H1 (cell line): ENCODE results near the gene CELSR1. TPM values are rescaled to one million over a fixed set of nuclear protein-coding genes. Genes with fewer than 3 reads are reported as not detected.

Source experiments
- CTCF ChIA-PET: fragments of 300-600 bp; sonication (Branson Sonifier 250); formaldehyde crosslinking; loops from one replicate; lab custom pipeline; 2021; ENCODE audit not compliant: partially characterized antibody; lab: Charles Lee
- POLR2A ChIA-PET: fragments of 300-600 bp; sonication (Branson Sonifier 250); formaldehyde crosslinking; loops from one replicate; lab custom pipeline; 2021; ENCODE audit warnings: inconsistent platforms; ENCODE audit not compliant: partially characterized antibody; lab: Charles Lee
- DNase-seq, 2 experiments: peaks; one replicate each; pipeline versions ENCODE4 v3.0.0 to v3.0.0-alpha.2; 2010 to 2022; ENCODE audit warnings: low spot score in 2 of 2, low read depth in 1 of 2, mixed read lengths in 1 of 2
- FAIRE-seq: peaks from 2 replicates; lab custom pipeline; 2011; peaks lifted over from hg19 to GRCh38; lab: Jason Lieb, UNC
- H2AFZ ChIP-seq: 2 replicates; pipeline ENCODE4 v1.8.1; 2012; ENCODE audit warnings: low read length, inconsistent platforms
- H2AK5ac ChIP-seq: 2 replicates; pipeline ENCODE4 v1.6.1; 2013; ENCODE audit warnings: low read depth, low read length
- H2BK120ac ChIP-seq: replicated peaks from 2 replicates; pipeline ENCODE3; 2013; ENCODE audit warnings: low read depth, low read length, inconsistent platforms
- H2BK12ac ChIP-seq: 2 replicates; pipeline ENCODE4 v1.6.1; 2013; ENCODE audit warnings: low read depth, low read length
- H2BK15ac ChIP-seq: 2 replicates; pipeline ENCODE4 v1.6.1; 2013; ENCODE audit warnings: low read length
- H2BK20ac ChIP-seq: 2 replicates; pipeline ENCODE4 v1.6.1; 2013; ENCODE audit warnings: low read length
- H2BK5ac ChIP-seq: 2 replicates; pipeline ENCODE4 v1.6.1; 2013; ENCODE audit warnings: low read depth, low read length
- H3K14ac ChIP-seq: 2 replicates; pipeline ENCODE4 v1.6.1; 2013; ENCODE audit warnings: inconsistent platforms; ENCODE audit not compliant: insufficient read length
- H3K18ac ChIP-seq: 2 replicates; pipeline ENCODE4 v1.6.1; 2013; ENCODE audit warnings: low read length; ENCODE audit errors: extremely low read depth
- H3K23ac ChIP-seq: 2 replicates; pipeline ENCODE4 v1.6.1; 2013; ENCODE audit warnings: inconsistent platforms; ENCODE audit not compliant: insufficient read length
- H3K23me2 ChIP-seq: 2 replicates; pipeline ENCODE4 v1.6.1; 2013; ENCODE audit warnings: low read depth, low read length
- H3K27ac ChIP-seq: 2 replicates; pipeline ENCODE4 v1.6.1; 2011; ENCODE audit warnings: low read depth, low read length, inconsistent platforms
- H3K27me3 ChIP-seq, 4 experiments: replicated peaks in 1 of 4; 1 replicate in 1 of 4; 2 replicates in 3 of 4; pipeline versions ENCODE4 v1.6.1 to v1.8.1; 2011 to 2013; ENCODE audit warnings: low read length in 3 of 4, mild to moderate bottlenecking in 3 of 4, inconsistent platforms in 2 of 4, mixed read lengths in 2 of 4, moderate library complexity in 1 of 4; ENCODE audit not compliant: control insufficient read depth in 3 of 4, insufficient read depth in 3 of 4; ENCODE audit errors: extremely low read depth in 1 of 4
- H3K36me3 ChIP-seq, 4 experiments: 2 replicates each; pipeline versions ENCODE4 v1.6.1 to v1.8.1; 2011 to 2013; ENCODE audit warnings: mild to moderate bottlenecking in 4 of 4, low read length in 3 of 4, moderate library complexity in 2 of 4, control low read depth in 1 of 4, inconsistent platforms in 1 of 4; ENCODE audit not compliant: insufficient read depth in 4 of 4, control insufficient read depth in 2 of 4
- H3K4ac ChIP-seq: replicated peaks from 2 replicates; pipeline ENCODE3; 2013; ENCODE audit warnings: low read length, low read depth, mixed read lengths, inconsistent platforms; ENCODE audit not compliant: insufficient read length
- H3K4me1 ChIP-seq, 4 experiments: replicated peaks in 1 of 4; 1 replicate in 1 of 4; 2 replicates in 3 of 4; pipeline versions ENCODE4 v1.6.1 to v1.8.1; 2011 to 2013; ENCODE audit warnings: low read length in 3 of 4, inconsistent platforms in 2 of 4, mixed read lengths in 1 of 4; ENCODE audit not compliant: insufficient read depth in 4 of 4, control insufficient read depth in 3 of 4
- H3K4me2 ChIP-seq, 2 experiments: 2 replicates each; pipeline versions ENCODE4 v1.6.1 to v1.8.1; 2011 to 2013; ENCODE audit warnings: low read depth in 2 of 2, low read length in 2 of 2, control low read depth in 1 of 2, inconsistent platforms in 1 of 2, mild to moderate bottlenecking in 1 of 2; ENCODE audit not compliant: insufficient read depth in 1 of 2
- H3K4me3 ChIP-seq, 4 experiments: fragments of 200-600, 300-600 bp in 1 of 4; sonication (generic), shearing (Covaris generic), sonication (Bioruptor Twin) in 1 of 4; 2 replicates each; pipeline versions ENCODE4 v1.5.1 to v1.8.1; 2011 to 2016; ENCODE audit warnings: low read length in 4 of 4, low read depth in 3 of 4, control low read depth in 2 of 4, inconsistent platforms in 2 of 4, mild to moderate bottlenecking in 2 of 4, mixed read lengths in 1 of 4, moderate library complexity in 1 of 4; ENCODE audit not compliant: insufficient read depth in 2 of 4; ENCODE audit errors: extremely low read depth in 1 of 4
- H3K56ac ChIP-seq: replicated peaks from 2 replicates; pipeline ENCODE3; 2013; ENCODE audit warnings: low read depth, mild to moderate bottlenecking, mixed read lengths, low read length, inconsistent platforms; ENCODE audit not compliant: insufficient read length
- H3K79me1 ChIP-seq: 2 replicates; pipeline ENCODE4 v1.6.1; 2013; ENCODE audit warnings: low read depth, low read length, control low read depth
- H3K79me2 ChIP-seq, 2 experiments: 2 replicates each; pipeline versions ENCODE4 v1.6.1 to v1.8.1; 2012 to 2013; ENCODE audit warnings: low read length in 2 of 2, mild to moderate bottlenecking in 2 of 2, inconsistent platforms in 1 of 2; ENCODE audit not compliant: insufficient read depth in 2 of 2, control insufficient read depth in 1 of 2
- H3K9ac ChIP-seq, 4 experiments: replicated peaks in 1 of 4; 1 replicate in 1 of 4; 2 replicates in 3 of 4; pipeline versions ENCODE4 v1.6.1 to v1.8.1; 2011 to 2013; ENCODE audit warnings: low read depth in 3 of 4, low read length in 3 of 4, control low read depth in 2 of 4, mild to moderate bottlenecking in 2 of 4, moderate library complexity in 2 of 4, inconsistent platforms in 1 of 4; ENCODE audit errors: extremely low read depth in 1 of 4
- H3K9me3 ChIP-seq, 2 experiments: 2 replicates each; pipeline versions ENCODE4 v1.6.1 to v1.8.1; 2012 to 2013; ENCODE audit warnings: mild to moderate bottlenecking in 2 of 2, moderate library complexity in 2 of 2, control low read depth in 1 of 2, inconsistent platforms in 1 of 2, low read depth in 1 of 2, low read length in 1 of 2, mixed read lengths in 1 of 2; ENCODE audit not compliant: insufficient read depth in 2 of 2
- H4K20me1 ChIP-seq, 2 experiments: replicated peaks in 1 of 2; 2 replicates each; pipeline versions ENCODE3 to v1.8.1; 2011 to 2013; ENCODE audit warnings: inconsistent platforms in 2 of 2, low read length in 2 of 2, mild to moderate bottlenecking in 1 of 2; ENCODE audit not compliant: insufficient read depth in 2 of 2, control insufficient read depth in 1 of 2
- H4K5ac ChIP-seq: 2 replicates; pipeline ENCODE4 v1.6.1; 2013; ENCODE audit warnings: low read length, low read depth, mixed read lengths, inconsistent platforms; ENCODE audit not compliant: insufficient read length
- H4K8ac ChIP-seq: 2 replicates; pipeline ENCODE4 v1.8.0; 2013; ENCODE audit warnings: mild to moderate bottlenecking, moderate library complexity, low read length, inconsistent platforms; ENCODE audit not compliant: insufficient read depth; ENCODE audit errors: extremely low read depth
- H4K91ac ChIP-seq: replicated peaks from 2 replicates; pipeline ENCODE3; 2013; ENCODE audit warnings: low read length, mixed read lengths, inconsistent platforms; ENCODE audit not compliant: insufficient read length
- BRCA1 ChIP-seq: IDR thresholded peaks from 2 replicates; pipeline ENCODE4 v1.6.1; 2012; ENCODE audit warnings: low read depth, low read length, improper control_type of control experiment
- CREB1 ChIP-seq: IDR thresholded peaks from 2 replicates; pipeline ENCODE4 v1.6.1; 2012; ENCODE audit warnings: inconsistent platforms
- E2F6 ChIP-seq: IDR thresholded peaks from 2 replicates; pipeline ENCODE4 v1.6.1; 2012; ENCODE audit warnings: inconsistent platforms
- GABPA ChIP-seq: IDR thresholded peaks from 2 replicates; pipeline ENCODE4 v1.6.1; 2011; ENCODE audit warnings: mild to moderate bottlenecking, low read length, moderate library complexity, borderline replicate concordance; ENCODE audit not compliant: insufficient read depth
- HDAC2 ChIP-seq, 2 experiments: fragments of 300-600 bp in 1 of 2; sonication (generic) in 1 of 2; IDR thresholded peaks; 2 replicates each; pipeline ENCODE4 v1.6.1; 2011 to 2012; ENCODE audit warnings: low read depth in 2 of 2, low read length in 2 of 2, mild to moderate bottlenecking in 2 of 2, moderate library complexity in 2 of 2, borderline replicate concordance in 1 of 2, inconsistent platforms in 1 of 2
- MAFK ChIP-seq: IDR thresholded peaks from 2 replicates; pipeline ENCODE4 v1.6.1; 2012; ENCODE audit warnings: low read depth, mild to moderate bottlenecking, improper control_type of control experiment, low read length
- POLR2A ChIP-seq, 2 experiments: IDR thresholded peaks; 1 replicate in 1 of 2; 2 replicates in 1 of 2; pipeline ENCODE4 v1.6.1; 2011; ENCODE audit warnings: low read depth in 2 of 2, low read length in 2 of 2, mild to moderate bottlenecking in 2 of 2; ENCODE audit errors: control extremely low read depth in 1 of 2
- SIRT6 ChIP-seq: IDR thresholded peaks from one replicate; pipeline ENCODE4 v1.7.1; 2012; ENCODE audit warnings: low read length, inconsistent platforms
- WGBS, 2 experiments: shearing (Covaris generic) in 1 of 2; methylation state at CpG; one replicate each; pipeline versions ENCODE4 v1.1.6 to v1.1.7; 2013 to 2015; ENCODE audit warnings: low lambda C conversion rate in 2 of 2, mixed read lengths in 2 of 2, inconsistent platforms in 1 of 2, low coverage in 1 of 2, missing lambda C conversion rate in 1 of 2; ENCODE audit not compliant: insufficient replicate concordance in 2 of 2, insufficient coverage in 1 of 2, insufficient read length in 1 of 2; ENCODE audit errors: extremely low coverage in 1 of 2, missing lambda C conversion rate in 1 of 2; 5-methylcytosine and 5-hydroxymethylcytosine counted together
- polyA plus RNA-seq, 7 experiments: library from polyadenylated mRNA; depleted of rRNA in 3 of 7; stranded (reverse) in 5 of 7; unstranded in 2 of 7; fragments of >200 nt in 5 of 7; fragments of 200-250 nt in 2 of 7; gene quantifications; 1 replicate in 5 of 7; 2 replicates in 1 of 7; 4 replicates in 1 of 7; pipeline versions ENCODE4 v1.2.1 to v1.2.3, GENCODE V29; 2011 to 2013; ENCODE audit warnings: missing spikeins in 2 of 7, mixed read lengths in 2 of 7
- total RNA-seq: library from RNA; stranded (reverse); fragmentation: NEBNext Ultra II Directional; extraction: Animal tissue kit (Norgen Biotek cat#: 25700); gene quantifications from 2 replicates; pipeline ENCODE4 v1.2.1, GENCODE V29; 2021
- TF ChIP-seq, protein P1 (sequence below): IDR thresholded peaks from 2 replicates; pipeline ENCODE4 v1.6.1; 2012; ENCODE audit warnings: low read length, inconsistent platforms

CELSR1 gene
- total and polyA plus RNA-seq, 2 of the 8 experiments (the other 6 are each of a cell fraction or from before 2014, with no cell fraction given) = 9.0 to 12.4 TPM

GRCh38 chr22:46454504-46455269 is 82.7 kb downstream of the CELSR1 start:
- Histone ChIP-seq H3K4me2 (no peak overlapping the region), H3K27ac (no peak overlapping the region)
- no peak for TF ChIP-seq E2F6
- no peak for TF ChIP-seq HDAC2 (IDR thresholded peaks at IDR 0.05; ENCODE audit: borderline replicate concordance in 1 of 2, low read depth in 2 of 2, low read length in 2 of 2)
- no peak for TF ChIP-seq GABPA
- no peak for TF ChIP-seq SIRT6
- no peak for TF ChIP-seq CREB1
- TF ChIP-seq, protein P1, sequence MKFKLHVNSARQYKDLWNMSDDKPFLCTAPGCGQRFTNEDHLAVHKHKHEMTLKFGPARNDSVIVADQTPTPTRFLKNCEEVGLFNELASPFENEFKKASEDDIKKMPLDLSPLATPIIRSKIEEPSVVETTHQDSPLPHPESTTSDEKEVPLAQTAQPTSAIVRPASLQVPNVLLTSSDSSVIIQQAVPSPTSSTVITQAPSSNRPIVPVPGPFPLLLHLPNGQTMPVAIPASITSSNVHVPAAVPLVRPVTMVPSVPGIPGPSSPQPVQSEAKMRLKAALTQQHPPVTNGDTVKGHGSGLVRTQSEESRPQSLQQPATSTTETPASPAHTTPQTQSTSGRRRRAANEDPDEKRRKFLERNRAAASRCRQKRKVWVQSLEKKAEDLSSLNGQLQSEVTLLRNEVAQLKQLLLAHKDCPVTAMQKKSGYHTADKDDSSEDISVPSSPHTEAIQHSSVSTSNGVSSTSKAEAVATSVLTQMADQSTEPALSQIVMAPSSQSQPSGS = no peak
- TF ChIP-seq MAFK = no peak
- TF ChIP-seq POLR2A (IDR thresholded peaks at IDR 0.05; ENCODE audit: control extremely low read depth in 1 of 2, low read depth in 2 of 2, low read length in 2 of 2) = no peak
- TF ChIP-seq BRCA1 = no peak

More at GRCh38 chr22:46454504-46455269, 82.7 kb downstream of the CELSR1 start:
- Histone ChIP-seq H2BK5ac (no peak overlapping the region), H3K56ac (no peak overlapping the region), H4K5ac (no peak overlapping the region), H4K8ac (no peak overlapping the region), H3K23ac (no peak overlapping the region), H3K79me1 (peaks cover 2% of the 10 kb centered on the region; the same call in 1 of the 2 replicates), H3K27me3 (no peaks in the 10 kb centered on the region; a peak in 1 of 7 replicates), H3K4ac (no peak overlapping the region), H2BK20ac (no peak overlapping the region), H3K79me2 (no peaks in the 10 kb centered on the region), H2BK120ac (no peak overlapping the region), H3K18ac (no peak overlapping the region), H3K23me2 (no peaks in the 10 kb centered on the region), H3K14ac (no peak overlapping the region), H3K9ac (no peak overlapping the region), H3K9me3 (no peaks in the 10 kb centered on the region), H2BK12ac (no peak overlapping the region), H4K20me1 (peaks cover 0 to 3% of the 10 kb centered on the region in 2 experiments), H3K36me3 (0 out of 8 replicates have a peak, but pooled peaks cover 0 to 2% (median 0%) of the 10 kb centered on the region in 4 experiments), H4K91ac (no peak overlapping the region), H3K4me3 (no peak overlapping the region), H2AK5ac (no peak overlapping the region), H3K4me1 (peaks cover 0 to 5% (median 2%) of the 10 kb centered on the region in 4 experiments; a peak in 2 of 7 replicates), H2BK15ac (no peak overlapping the region), H2AFZ (no peak overlapping the region)
- CTCF ChIA-PET = interaction anchor here (1.2 kb wide), 1 partner anchor 43 kb away, joined by 4 read pairs; no protein-coding TSS in a partner anchor
- WGBS, 2 experiments = 89% methylated on average over 27 of the region's 33 CpGs; no CpG with 5 or more reads in 1 of the 2 experiments
- POLR2A ChIA-PET = no interaction called here
- no peak for FAIRE-seq
- no peak for DNase-seq
